Measurements from ENCODE around the gene UBE2V1.
"Not testable (repeated sequence)": the region's sequence is repeated elsewhere in the genome, so short reads cannot be mapped to it uniquely, and the experiment has no call there.

GRCh38 chr20:50161494-50161893 is 48.5 kb upstream of the UBE2V1 start:
- not testable (repeated sequence) for TF ChIP-seq CTCF, POLR2AphosphoS5 (IDR thresholded peaks at IDR 0.05)

Measured in suprapubic skin (tissue), 3 donors.